Measurements from ENCODE around the gene DYNLT4. TPM values are rescaled to one million over a fixed set of nuclear protein-coding genes. Genes with fewer than 3 reads are reported as not detected.
A peak's percentile ranks its signal among the peaks of the same experiment; 100 is the strongest.

The DYNLT4 gene
- total and polyA plus RNA-seq, 2 of the 13 experiments (the other 11 are each of a cell fraction or from before 2014, with no cell fraction given), result 0.77 TPM; not detected in 1

DNA sequence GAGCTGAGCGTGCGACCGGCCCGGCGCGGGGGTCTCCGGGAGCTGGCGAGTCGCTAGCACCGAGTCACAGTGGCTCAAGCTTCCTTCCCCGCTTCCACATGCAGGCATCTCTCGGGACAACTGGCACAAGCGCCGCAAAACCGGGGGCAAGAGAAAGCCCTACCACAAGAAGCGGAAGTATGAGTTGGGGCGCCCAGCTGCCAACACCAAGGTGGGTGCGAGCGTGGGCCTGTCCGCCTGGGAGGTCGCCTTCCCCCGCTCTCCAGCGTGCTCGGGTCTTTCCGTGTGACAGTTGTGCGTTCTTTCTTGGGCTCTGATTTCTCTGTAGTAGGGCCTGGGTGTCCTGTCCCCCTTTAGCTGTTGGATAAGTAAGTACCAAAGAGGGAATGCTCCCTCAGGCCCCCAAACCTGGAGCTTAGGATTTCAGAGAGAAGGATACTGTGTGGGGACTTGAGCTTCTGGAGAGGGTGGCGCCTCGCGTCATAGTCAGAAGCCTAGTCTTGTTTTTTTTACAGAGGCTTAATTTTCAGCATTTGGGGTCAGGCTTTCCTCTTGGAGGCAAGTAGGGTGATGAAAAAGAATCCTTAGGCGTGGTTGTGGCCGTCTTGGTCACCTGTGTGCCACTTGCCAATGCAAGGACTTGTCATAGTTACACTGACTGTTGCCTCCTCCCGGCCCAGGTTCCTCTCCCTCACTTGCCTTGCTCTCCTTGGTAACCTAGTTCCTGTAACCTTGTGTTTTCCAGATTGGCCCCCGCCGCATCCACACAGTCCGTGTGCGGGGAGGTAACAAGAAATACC lies 31.0 kb downstream of the DYNLT4 start:
- intact Hi-C loops (cut with micrococcal nuclease; ENCODE audit: unreplicated experiment), result no loop called here
- FAIRE-seq, result no peak
- 1% methylated on average over 19 of the region's 36 CpGs for WGBS (ENCODE audit: low lambda C conversion rate)
- TF ChIP-seq POLR2G (IDR thresholded peaks at IDR 0.05; ENCODE audit: low read depth, low read length), result 0 out of 2 replicates have a peak, but pooled peaks have one; percentile 1
- TF ChIP-seq ZKSCAN5 (CRISPR knock-in tag; IDR thresholded peaks at IDR 0.05), result no peak
- TF ChIP-seq TBX2 (CRISPR knock-in tag; IDR thresholded peaks at IDR 0.05; ENCODE audit: borderline replicate concordance), result 0 out of 2 replicates have a peak, but pooled peaks have one; percentile 9
- TF ChIP-seq SAFB2 (CRISPR knock-in tag; IDR thresholded peaks at IDR 0.05; ENCODE audit: borderline replicate concordance, low read depth), result no peak
- no peak for TF ChIP-seq ZNF160 (CRISPR knock-in tag; IDR thresholded peaks at IDR 0.05)
- TF ChIP-seq ZNF577 (CRISPR knock-in tag; IDR thresholded peaks at IDR 0.05; ENCODE audit: borderline replicate concordance, low read depth), result 0 out of 2 replicates have a peak, but pooled peaks have one; percentile 31
- TF ChIP-seq ASH2L (IDR thresholded peaks at IDR 0.05; ENCODE audit: insufficient read length, low read depth, low read length), result peak; percentile 4
- TF ChIP-seq ETS1 (CRISPR knock-in tag; IDR thresholded peaks at IDR 0.05), result 0 out of 2 replicates have a peak, but pooled peaks have one; percentile 7
- TF ChIP-seq ZFP82 (CRISPR knock-in tag; IDR thresholded peaks at IDR 0.05; ENCODE audit: borderline replicate concordance), result no peak
- TF ChIP-seq NONO (IDR thresholded peaks at IDR 0.05), result no peak
- no peak for TF ChIP-seq NONO (CRISPR knock-in tag; conservative IDR thresholded peaks at IDR 0.05)
- no peak for TF ChIP-seq SMARCC2 (IDR thresholded peaks at IDR 0.05)
- peak; percentile 46; the same call in 1 of the 2 replicates for TF ChIP-seq ZNF230 (CRISPR knock-in tag; IDR thresholded peaks at IDR 0.05)
- TF ChIP-seq CSRNP2 (CRISPR knock-in tag; conservative IDR thresholded peaks at IDR 0.05; ENCODE audit: low read depth), result no peak
- no peak for TF ChIP-seq ZNF224 (CRISPR knock-in tag; IDR thresholded peaks at IDR 0.05)
- TF ChIP-seq ZNF660 (CRISPR knock-in tag; IDR thresholded peaks at IDR 0.05; ENCODE audit: borderline replicate concordance, low read depth), result no peak
- no peak for TF ChIP-seq KAT7 (CRISPR knock-in tag; IDR thresholded peaks at IDR 0.05; ENCODE audit: borderline replicate concordance)

More for the DNA sequence above, 31.0 kb downstream of the DYNLT4 start:
- ATAC-seq, result 0 out of 3 replicates have a peak, but pooled peaks have one; percentile 4
- H4K20me1 ChIP-seq (ENCODE audit: insufficient read depth, low read length), result peaks cover 36% of the 10 kb centered on the region
- peaks cover 12 to 24% of the 10 kb centered on the region in 2 experiments for H3K36me3 ChIP-seq (replicated peaks in 1 of 2; ENCODE audit: control insufficient read depth in 1 of 2, insufficient read depth in 2 of 2, low read length in 2 of 2)
- H3K4me2 ChIP-seq (ENCODE audit: low read depth, low read length), result peak overlapping the region; percentile 95
- no peak overlapping the region for H2AFZ ChIP-seq (ENCODE audit: low read length)
- H3K4me1 ChIP-seq (ENCODE audit: insufficient read depth, low read length), result peaks cover 34% of the 10 kb centered on the region
- CTCF ChIA-PET (ENCODE audit: low intra/inter-chr PET ratio, low total read pairs), result no interaction called here
- peaks cover 35% of the 10 kb centered on the region for H3K79me2 ChIP-seq (ENCODE audit: insufficient read depth, low read length)
- in situ Hi-C loops (cut with HindIII; ENCODE audit: extremely low pct_ligation_motif_present, low pct_unique_long_range_greater_than_20kb), result no loop called here
- H3K27ac ChIP-seq (ENCODE audit: extremely low read length, insufficient read depth, low read length), result peak overlapping the region; percentile 81
- H3K9me3 ChIP-seq (ENCODE audit: low read length), result no peaks in the 10 kb centered on the region
- peak overlapping the region; percentile 84 to 97 (median 96) for H3K4me3 ChIP-seq (replicated peaks in 1 of 3; ENCODE audit: insufficient read depth in 1 of 3, low read depth in 2 of 3, low read length in 3 of 3)
- H3K27me3 ChIP-seq (ENCODE audit: control insufficient read depth in 1 of 2, insufficient read depth in 2 of 2, low read length in 2 of 2), result no peaks in the 10 kb centered on the region; a peak in 1 of 5 replicates
- DNase-seq (ENCODE audit: low spot score), result no peak
- POLR2A ChIA-PET, result interaction anchor here (0.7 to 4.0 kb wide), 24 partner anchors 8 to 775 kb away, joined by 3 to 47 read pairs (median 8); partner anchors contain the start of genes AKR1A1, BEST4, BTBD19 and DYNLT4
- H3K9ac ChIP-seq (ENCODE audit: insufficient read depth, low read depth, low read length), result peak overlapping the region; percentile 91
- TSS peak; percentile 69 for BruUV-seq (replicated peaks)
